Right lobe of liver (tissue), 4 donors: ENCODE measurements around the gene HDAC1.

Experiments used
- POLR2A ChIP-seq: fragments of 450-650 bp; IDR thresholded peaks from one replicate; pipeline ENCODE4 v1.6.1; 2017; ENCODE audit warnings: antibody characterized with exemption, mild to moderate bottlenecking
- TF ChIP-seq, protein P1 (sequence below), 4 donors: fragments of 200-600 bp in 3 of 4; fragments of 450-650 bp in 1 of 4; IDR thresholded peaks; one replicate each; pipeline versions ENCODE4 v1.5.1 to v1.8.0; 2016 to 2022; ENCODE audit warnings: antibody characterized with exemption in 4 of 4, mild to moderate bottlenecking in 2 of 4
- donor health status: DM: no; HTN: no; CAD: no.
- donor health status: DM: no; HTN: no; CAD: no.
- donor health status: DM: no; HTN: yes; CAD: no.

DNA sequence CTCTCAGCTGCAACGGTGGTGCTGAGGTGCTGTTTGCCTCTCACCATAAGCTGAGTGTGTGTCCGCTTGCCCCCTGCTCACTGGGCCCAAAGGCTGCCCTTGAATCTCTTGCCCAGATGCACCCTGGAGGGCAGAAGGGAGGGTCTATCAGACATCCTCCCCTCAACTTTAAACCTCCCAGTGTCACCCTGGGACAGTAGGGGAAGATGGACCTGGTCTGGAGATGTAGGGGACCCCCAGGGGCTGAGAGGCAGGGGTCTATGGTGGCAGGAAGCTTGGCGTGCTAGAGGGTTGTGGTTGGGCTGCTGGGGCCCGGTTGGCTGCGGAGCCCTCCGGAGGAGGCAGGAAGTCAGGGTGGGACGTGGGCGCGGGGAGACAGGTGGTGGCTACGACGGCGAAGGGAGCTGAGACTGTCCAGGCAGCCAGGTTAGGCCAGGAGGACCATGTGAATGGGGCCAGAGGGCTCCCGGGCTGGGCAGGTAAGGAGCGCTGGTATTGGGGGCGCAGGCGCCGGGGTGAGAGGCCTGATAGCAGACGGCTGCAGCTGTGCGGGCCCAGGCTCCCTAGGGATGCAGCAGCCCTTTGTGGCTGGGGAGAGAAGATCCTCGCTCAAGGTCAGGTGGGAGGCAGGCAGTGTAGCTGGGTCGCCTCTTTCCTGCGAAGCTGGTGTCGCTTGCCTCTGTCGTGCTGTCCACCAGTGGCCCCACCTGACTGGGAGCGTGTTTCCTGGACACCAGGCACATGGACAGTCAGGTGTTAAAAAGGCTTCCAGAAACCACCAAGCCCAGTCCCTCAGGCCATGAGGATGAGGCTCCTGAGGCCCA is 40.8 kb upstream of the HDAC1 start, which contains the start of gene LCK:
- TF ChIP-seq, protein P1, sequence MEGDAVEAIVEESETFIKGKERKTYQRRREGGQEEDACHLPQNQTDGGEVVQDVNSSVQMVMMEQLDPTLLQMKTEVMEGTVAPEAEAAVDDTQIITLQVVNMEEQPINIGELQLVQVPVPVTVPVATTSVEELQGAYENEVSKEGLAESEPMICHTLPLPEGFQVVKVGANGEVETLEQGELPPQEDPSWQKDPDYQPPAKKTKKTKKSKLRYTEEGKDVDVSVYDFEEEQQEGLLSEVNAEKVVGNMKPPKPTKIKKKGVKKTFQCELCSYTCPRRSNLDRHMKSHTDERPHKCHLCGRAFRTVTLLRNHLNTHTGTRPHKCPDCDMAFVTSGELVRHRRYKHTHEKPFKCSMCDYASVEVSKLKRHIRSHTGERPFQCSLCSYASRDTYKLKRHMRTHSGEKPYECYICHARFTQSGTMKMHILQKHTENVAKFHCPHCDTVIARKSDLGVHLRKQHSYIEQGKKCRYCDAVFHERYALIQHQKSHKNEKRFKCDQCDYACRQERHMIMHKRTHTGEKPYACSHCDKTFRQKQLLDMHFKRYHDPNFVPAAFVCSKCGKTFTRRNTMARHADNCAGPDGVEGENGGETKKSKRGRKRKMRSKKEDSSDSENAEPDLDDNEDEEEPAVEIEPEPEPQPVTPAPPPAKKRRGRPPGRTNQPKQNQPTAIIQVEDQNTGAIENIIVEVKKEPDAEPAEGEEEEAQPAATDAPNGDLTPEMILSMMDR (IDR thresholded peaks at IDR 0.05), result no peak
- TF ChIP-seq POLR2A, result no peak
